Peyer's patch (tissue), 4 donors: Measurements from ENCODE around the gene ZC3H18. TPM values are rescaled to one million over a fixed set of nuclear protein-coding genes. Genes with fewer than 3 reads are reported as not detected.

ENCODE experiments used
- DNase-seq, 3 donors: peaks; one replicate each; pipeline ENCODE4 v3.0.0-alpha.2; 2017 to 2019
- H3K27ac ChIP-seq, 4 donors: fragments of 200-600 bp; sonication (generic); one replicate each; pipeline ENCODE4 v1.5.1; 2016 to 2019
- H3K27me3 ChIP-seq, 2 donors: fragments of 200-600 bp; sonication (generic); one replicate each; pipeline ENCODE4 v1.5.1; 2019
- H3K36me3 ChIP-seq, 3 donors: fragments of 200-600 bp; sonication (generic); one replicate each; pipeline ENCODE4 v1.5.1; 2016 to 2019
- H3K4me1 ChIP-seq, 4 donors: fragments of 200-600 bp; sonication (generic); one replicate each; pipeline ENCODE4 v1.5.1; 2016 to 2019
- H3K4me3 ChIP-seq, 4 donors: fragments of 200-600 bp; sonication (generic); 1 replicate in 3 of 4; 2 replicates in 1 of 4; pipeline ENCODE4 v1.5.1; 2016 to 2019; ENCODE audit warnings: mild to moderate bottlenecking in 1 of 4
- H3K9me3 ChIP-seq, 4 donors: fragments of 200-600 bp; sonication (generic); one replicate each; pipeline ENCODE4 v1.5.1; 2016 to 2019; ENCODE audit warnings: mild to moderate bottlenecking in 1 of 4
- POLR2A ChIP-seq, 2 donors: fragments of 450-650 bp; IDR thresholded peaks; one replicate each; pipeline ENCODE4 v1.5.1; 2017; ENCODE audit warnings: antibody characterized with exemption in 2 of 2, mild to moderate bottlenecking in 2 of 2, moderate library complexity in 2 of 2
- total RNA-seq, 4 donors: library from RNA; depleted of rRNA; stranded (reverse); fragments of >200 nt; gene quantifications; one replicate each; pipeline ENCODE4 v1.1.0, GENCODE V29; 2016
- TF ChIP-seq, protein P1 (sequence below), 6 experiments: fragments of 450-650 bp in 4 of 6; fragments of 200-600 bp in 2 of 6; sonication (generic) in 1 of 6; IDR thresholded peaks; one replicate each; pipeline ENCODE4 v1.5.1; 2017 to 2019; ENCODE audit warnings: antibody characterized with exemption in 6 of 6, mild to moderate bottlenecking in 3 of 6, moderate library complexity in 1 of 6

The ZC3H18 gene
- 10 to 100 TPM; 22.8 to 47.0 (median 32.9) TPM for total RNA-seq

DNA sequence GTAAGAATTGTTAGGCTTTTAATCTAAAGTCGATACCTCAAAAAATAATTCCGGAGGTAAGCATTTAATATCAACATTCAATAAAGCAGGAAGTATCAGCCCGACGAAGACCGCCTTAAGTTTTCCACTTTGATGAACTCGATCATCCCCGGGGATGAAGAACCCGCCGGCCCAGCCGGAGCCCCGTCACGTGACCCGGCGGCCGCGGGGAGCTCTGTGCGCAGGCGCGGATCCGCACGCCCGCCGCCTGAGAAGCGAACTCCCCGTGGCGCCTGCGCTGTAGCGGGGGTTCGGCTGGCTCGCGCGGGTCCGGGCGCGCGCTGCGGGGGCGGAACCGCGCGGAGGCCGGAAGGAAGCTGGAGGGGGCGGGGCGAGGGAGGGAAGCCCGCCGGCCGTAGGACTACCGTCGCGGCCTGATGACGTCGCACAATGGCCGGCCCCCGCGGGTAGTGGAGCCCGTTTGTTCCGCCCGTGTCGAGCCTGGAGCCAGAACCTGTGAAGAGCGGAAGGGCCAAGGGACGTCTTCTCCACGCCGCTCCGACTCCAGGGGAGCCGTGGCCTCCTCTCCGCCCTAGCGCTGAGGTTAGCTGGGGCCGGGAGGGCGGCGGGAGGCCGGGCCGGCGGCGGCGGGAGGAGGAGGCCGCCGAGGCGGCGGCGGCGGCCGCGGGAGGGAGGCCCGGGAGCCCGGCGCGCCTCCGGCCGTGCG is at the start of gene ZC3H18:
Gene ZC3H18 (plus strand): TSS at position 419 of the 706 bp plus-strand sequence. CDS start 6,721 bp downstream, outside the sequence.
- TF ChIP-seq POLR2A (IDR thresholded peaks at IDR 0.05): peak; percentile 56 to 62
- TF ChIP-seq, protein P1, sequence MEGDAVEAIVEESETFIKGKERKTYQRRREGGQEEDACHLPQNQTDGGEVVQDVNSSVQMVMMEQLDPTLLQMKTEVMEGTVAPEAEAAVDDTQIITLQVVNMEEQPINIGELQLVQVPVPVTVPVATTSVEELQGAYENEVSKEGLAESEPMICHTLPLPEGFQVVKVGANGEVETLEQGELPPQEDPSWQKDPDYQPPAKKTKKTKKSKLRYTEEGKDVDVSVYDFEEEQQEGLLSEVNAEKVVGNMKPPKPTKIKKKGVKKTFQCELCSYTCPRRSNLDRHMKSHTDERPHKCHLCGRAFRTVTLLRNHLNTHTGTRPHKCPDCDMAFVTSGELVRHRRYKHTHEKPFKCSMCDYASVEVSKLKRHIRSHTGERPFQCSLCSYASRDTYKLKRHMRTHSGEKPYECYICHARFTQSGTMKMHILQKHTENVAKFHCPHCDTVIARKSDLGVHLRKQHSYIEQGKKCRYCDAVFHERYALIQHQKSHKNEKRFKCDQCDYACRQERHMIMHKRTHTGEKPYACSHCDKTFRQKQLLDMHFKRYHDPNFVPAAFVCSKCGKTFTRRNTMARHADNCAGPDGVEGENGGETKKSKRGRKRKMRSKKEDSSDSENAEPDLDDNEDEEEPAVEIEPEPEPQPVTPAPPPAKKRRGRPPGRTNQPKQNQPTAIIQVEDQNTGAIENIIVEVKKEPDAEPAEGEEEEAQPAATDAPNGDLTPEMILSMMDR (IDR thresholded peaks at IDR 0.05): no peak
- H3K4me1 ChIP-seq: peaks cover 0 to 23% (median 5%) of the 10 kb centered on the region in 4 donors
- DNase-seq: peak; percentile 94 to 99 (median 98)
- no peaks in the 10 kb centered on the region for H3K27me3 ChIP-seq
- no peaks in the 10 kb centered on the region for H3K9me3 ChIP-seq
- H3K36me3 ChIP-seq: peaks cover 0 to 10% (median 0%) of the 10 kb centered on the region in 3 donors
- H3K27ac ChIP-seq: peak within 1 kb of the TSS; percentile 82 to 95 (median 84)
- peak within 1 kb of the TSS; percentile 78 to 99 (median 85) for H3K4me3 ChIP-seq

DNA sequence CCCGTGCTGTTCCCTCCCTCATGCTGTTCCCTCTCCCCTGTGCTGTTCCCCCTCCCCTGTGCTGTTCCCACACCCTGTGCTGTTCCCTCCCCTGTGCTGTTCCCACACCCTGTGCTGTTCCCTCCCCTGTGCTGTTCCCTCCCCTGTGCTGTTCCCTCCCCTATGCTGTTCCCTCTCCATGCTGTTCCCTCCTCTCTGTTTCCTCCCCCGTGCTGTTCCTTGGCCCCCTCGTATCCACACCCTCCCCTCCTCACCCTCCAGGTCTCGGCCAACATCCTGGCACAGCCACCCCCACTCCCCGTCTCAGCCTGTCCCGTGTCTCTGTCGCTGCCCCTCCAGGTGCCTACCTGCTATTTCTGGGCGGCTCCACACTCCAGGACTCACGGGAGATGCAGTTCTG is 48.5 kb upstream of the ZC3H18 start:
- no peak for DNase-seq
- H3K27me3 ChIP-seq: no peaks in the 10 kb centered on the region
- no peaks in the 10 kb centered on the region for H3K9me3 ChIP-seq
- peaks cover 0 to 23% (median 0%) of the 10 kb centered on the region in 4 donors for H3K4me1 ChIP-seq
- H3K27ac ChIP-seq: no peak overlapping the region
- H3K4me3 ChIP-seq: no peak overlapping the region
- TF ChIP-seq POLR2A (IDR thresholded peaks at IDR 0.05): no peak
- no peaks in the 10 kb centered on the region for H3K36me3 ChIP-seq

DNA sequence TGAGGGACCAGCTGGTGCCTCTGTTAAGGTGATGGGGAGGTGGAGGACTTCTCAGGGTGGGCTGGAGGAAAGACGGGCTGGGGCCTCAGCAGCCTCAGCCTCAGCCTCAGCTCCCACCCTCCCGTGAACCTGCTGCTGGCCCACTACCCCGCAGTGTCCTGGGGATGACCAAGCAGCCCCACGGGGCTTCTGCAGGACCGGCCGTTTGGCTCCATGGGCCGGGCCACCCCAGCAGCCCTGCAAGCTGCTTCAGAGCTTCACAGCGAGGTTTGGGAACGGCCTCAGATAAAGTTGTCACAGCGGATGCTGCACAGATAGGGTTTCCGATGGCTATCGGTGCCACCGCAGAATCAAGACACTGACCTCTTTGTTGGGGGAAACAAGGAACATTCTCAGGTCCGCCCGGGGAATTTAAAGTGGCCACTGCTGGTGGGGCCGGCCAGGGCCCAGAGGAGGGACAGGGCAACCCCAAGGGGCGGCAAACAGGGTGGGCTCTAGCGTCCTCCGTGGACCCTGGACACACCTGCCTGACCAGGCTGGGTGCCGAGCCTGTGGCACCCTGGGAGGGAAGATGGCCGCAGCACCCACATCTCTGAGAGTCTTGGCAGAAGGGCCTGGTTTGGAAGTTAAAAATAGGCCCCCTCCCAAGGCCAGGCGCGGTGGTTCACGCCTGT is 47.8 kb upstream of the ZC3H18 start:
- no peaks in the 10 kb centered on the region for H3K27me3 ChIP-seq
- peaks cover 0 to 30% (median 0%) of the 10 kb centered on the region in 4 donors for H3K4me1 ChIP-seq
- H3K9me3 ChIP-seq: no peaks in the 10 kb centered on the region
- H3K36me3 ChIP-seq: no peaks in the 10 kb centered on the region
- DNase-seq: no peak
- TF ChIP-seq, protein P1 (IDR thresholded peaks at IDR 0.05): no peak
- no peak for TF ChIP-seq POLR2A (IDR thresholded peaks at IDR 0.05)
- H3K4me3 ChIP-seq: no peak overlapping the region
- H3K27ac ChIP-seq: no peak overlapping the region

DNA sequence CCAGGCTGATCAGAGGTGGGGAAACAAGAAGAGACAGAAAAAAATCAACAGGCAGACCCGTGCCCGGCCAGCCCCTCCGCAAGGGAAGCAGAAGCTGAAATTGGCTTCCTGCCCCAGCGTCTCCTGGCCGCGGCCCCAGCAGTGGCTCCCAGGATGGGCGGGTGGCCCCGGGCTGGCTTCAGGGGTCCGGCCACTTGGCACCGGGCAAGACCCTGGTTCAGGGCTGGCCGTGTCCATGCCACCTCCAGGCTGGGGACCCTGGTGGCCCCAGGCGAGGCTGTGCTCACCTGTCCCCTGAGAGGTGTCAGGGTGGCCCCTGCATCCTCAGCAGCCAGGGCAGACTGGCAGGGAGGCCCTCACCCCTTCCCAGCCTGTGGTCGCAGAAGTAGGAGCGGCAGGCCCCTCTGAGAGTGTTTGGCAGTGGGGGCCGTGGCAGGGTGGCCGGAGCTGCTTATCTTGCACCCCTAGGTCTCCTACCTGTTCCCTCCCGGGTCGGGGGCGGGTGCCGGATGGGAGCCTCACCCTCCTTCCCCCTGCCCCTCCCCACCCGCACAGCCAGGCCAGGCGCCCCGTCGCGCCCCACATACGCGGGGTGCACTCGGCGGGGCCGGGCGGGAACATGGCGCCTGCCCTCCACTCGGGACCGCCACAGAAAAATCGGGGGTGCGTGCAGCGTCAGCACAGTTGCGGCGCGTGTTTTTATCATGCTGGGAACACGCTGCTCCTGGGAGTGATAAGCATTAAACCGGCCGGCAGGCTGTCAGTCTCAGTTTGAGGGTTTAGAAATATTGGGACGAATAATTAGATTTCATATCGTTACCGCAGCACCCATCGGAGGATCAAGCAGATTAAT is 46.7 kb upstream of the ZC3H18 start:
- no peak overlapping the region for H3K4me3 ChIP-seq
- no peak for DNase-seq
- no peak overlapping the region for H3K27ac ChIP-seq
- no peaks in the 10 kb centered on the region for H3K36me3 ChIP-seq
- peaks cover 0 to 37% (median 0%) of the 10 kb centered on the region in 4 donors for H3K4me1 ChIP-seq
- no peaks in the 10 kb centered on the region for H3K27me3 ChIP-seq
- no peak for TF ChIP-seq POLR2A (IDR thresholded peaks at IDR 0.05)
- TF ChIP-seq, protein P1 (IDR thresholded peaks at IDR 0.05): no peak
- H3K9me3 ChIP-seq: no peaks in the 10 kb centered on the region

DNA sequence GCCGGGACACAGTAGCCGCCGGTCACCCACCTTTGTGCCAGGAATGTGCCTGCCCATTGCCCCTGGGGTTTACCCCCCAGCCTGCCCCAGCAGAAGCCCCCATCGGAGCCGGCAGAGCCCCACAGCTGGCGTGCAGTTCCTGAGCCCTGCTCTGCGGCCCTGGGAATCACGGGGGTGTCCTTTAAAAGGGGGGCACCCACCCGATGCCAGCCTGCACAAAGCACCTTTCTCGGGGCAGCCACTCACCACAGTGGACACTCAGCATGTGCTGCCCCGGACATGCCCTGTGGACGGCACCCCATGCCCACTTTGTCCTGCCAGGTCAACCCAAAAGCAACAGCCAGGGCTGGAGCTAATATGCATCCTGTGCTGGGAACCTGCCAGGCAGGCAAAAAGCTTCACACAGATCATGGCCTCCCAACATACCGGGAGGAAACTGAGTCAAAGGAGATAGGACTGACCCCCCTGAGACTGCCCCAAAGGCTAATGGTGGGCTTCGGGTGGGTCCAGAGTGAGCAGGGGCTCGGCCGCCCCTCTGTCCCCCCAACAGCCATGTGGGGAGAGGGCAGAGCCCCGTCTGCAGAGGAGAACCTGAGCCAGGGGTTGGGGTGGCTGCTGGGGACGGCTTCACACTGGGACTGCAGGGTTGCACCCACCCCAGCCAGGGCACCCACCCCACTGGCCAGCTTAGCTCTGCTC is 45.8 kb upstream of the ZC3H18 start:
- no peak overlapping the region for H3K4me3 ChIP-seq
- H3K36me3 ChIP-seq: no peaks in the 10 kb centered on the region
- no peaks in the 10 kb centered on the region for H3K9me3 ChIP-seq
- TF ChIP-seq, protein P1 (IDR thresholded peaks at IDR 0.05): no peak
- TF ChIP-seq POLR2A (IDR thresholded peaks at IDR 0.05): no peak
- DNase-seq: no peak
- no peaks in the 10 kb centered on the region for H3K27me3 ChIP-seq
- peaks cover 0 to 37% (median 0%) of the 10 kb centered on the region in 4 donors for H3K4me1 ChIP-seq
- peak overlapping the region in 1 of 4 donors; percentile 30 for H3K27ac ChIP-seq
